Sigmoid colon (tissue), 4 donors: ENCODE results near the gene KRT73.

ENCODE experiments used
- CTCF ChIP-seq, 4 experiments: fragments of 450-650 bp in 3 of 4; fragments of 200-600 bp in 1 of 4; IDR thresholded peaks; one replicate each; pipeline ENCODE4 v1.5.1; 2016 to 2019; ENCODE audit warnings: antibody characterized with exemption in 4 of 4, mild to moderate bottlenecking in 3 of 4, moderate library complexity in 2 of 4
- POLR2A ChIP-seq, 2 donors: fragments of 450-650 bp; IDR thresholded peaks; one replicate each; pipeline ENCODE4 v1.6.1; 2016; ENCODE audit warnings: antibody characterized with exemption in 2 of 2, mild to moderate bottlenecking in 2 of 2, moderate library complexity in 2 of 2
- POLR2AphosphoS5 ChIP-seq, 4 donors: sonication (generic); formaldehyde crosslinking; IDR thresholded peaks; one replicate each; pipeline ENCODE4 v1.6.1; 2017; ENCODE audit warnings: antibody characterized with exemption in 4 of 4

- TF ChIP-seq POLR2A (IDR thresholded peaks at IDR 0.05) (no peak), CTCF (IDR thresholded peaks at IDR 0.05) (no peak), POLR2AphosphoS5 (IDR thresholded peaks at IDR 0.05) (no peak)
Observed at GRCh38 chr12:52628841-52629240, 10.5 kb upstream of the KRT73 start.
